RWPE2 (cell line): ENCODE measurements around the gene HPN.

Experiments used
- ATAC-seq: fragments of 200-7000 bp; cut with Tn5 transposase; 3 replicates; pipeline ENCODE4 v1.9.1; 2021; ENCODE audit warnings: low read depth
- DNase-seq: peaks from one replicate; pipeline ENCODE4 v3.0.0-alpha.2; 2020; ENCODE audit warnings: low spot score
- H3K27ac ChIP-seq: fragments of 450-650 bp; 2 replicates; pipeline ENCODE4 v1.5.1; 2017; ENCODE audit warnings: mild to moderate bottlenecking; ENCODE audit not compliant: poor library complexity, severe bottlenecking
- H3K27me3 ChIP-seq: fragments of 250-450 bp; sonication (Bioruptor Pico); 2 replicates; pipeline ENCODE4 v1.5.1; 2021; ENCODE audit warnings: mild to moderate bottlenecking, moderate library complexity; ENCODE audit not compliant: insufficient read depth, poor library complexity, severe bottlenecking
- H3K36me3 ChIP-seq: fragments of 250-450 bp; sonication (Bioruptor Pico); 2 replicates; pipeline ENCODE4 v1.5.1; 2020; ENCODE audit warnings: low read depth, mild to moderate bottlenecking, moderate library complexity
- H3K4me1 ChIP-seq: fragments of 250-450 bp; sonication (Bioruptor Pico); 2 replicates; pipeline ENCODE4 v1.5.1; 2021; ENCODE audit warnings: mild to moderate bottlenecking, moderate library complexity; ENCODE audit not compliant: insufficient read depth, poor library complexity, severe bottlenecking
- H3K4me3 ChIP-seq: fragments of 250-450 bp; sonication (Bioruptor Pico); 2 replicates; pipeline ENCODE4 v1.5.1; 2021; ENCODE audit warnings: mild to moderate bottlenecking, moderate library complexity; ENCODE audit not compliant: severe bottlenecking
- H3K9me3 ChIP-seq: fragments of 250-450 bp; sonication (Bioruptor Pico); 2 replicates; pipeline ENCODE4 v1.5.1; 2021; ENCODE audit warnings: mild to moderate bottlenecking, moderate library complexity; ENCODE audit not compliant: severe bottlenecking
- CTCF ChIP-seq: fragments of 450-650 bp; IDR thresholded peaks from one replicate; pipeline ENCODE4 v1.5.1; 2017; ENCODE audit warnings: mild to moderate bottlenecking, moderate library complexity; ENCODE audit not compliant: poor library complexity, severe bottlenecking

Gene HPN

DNA sequence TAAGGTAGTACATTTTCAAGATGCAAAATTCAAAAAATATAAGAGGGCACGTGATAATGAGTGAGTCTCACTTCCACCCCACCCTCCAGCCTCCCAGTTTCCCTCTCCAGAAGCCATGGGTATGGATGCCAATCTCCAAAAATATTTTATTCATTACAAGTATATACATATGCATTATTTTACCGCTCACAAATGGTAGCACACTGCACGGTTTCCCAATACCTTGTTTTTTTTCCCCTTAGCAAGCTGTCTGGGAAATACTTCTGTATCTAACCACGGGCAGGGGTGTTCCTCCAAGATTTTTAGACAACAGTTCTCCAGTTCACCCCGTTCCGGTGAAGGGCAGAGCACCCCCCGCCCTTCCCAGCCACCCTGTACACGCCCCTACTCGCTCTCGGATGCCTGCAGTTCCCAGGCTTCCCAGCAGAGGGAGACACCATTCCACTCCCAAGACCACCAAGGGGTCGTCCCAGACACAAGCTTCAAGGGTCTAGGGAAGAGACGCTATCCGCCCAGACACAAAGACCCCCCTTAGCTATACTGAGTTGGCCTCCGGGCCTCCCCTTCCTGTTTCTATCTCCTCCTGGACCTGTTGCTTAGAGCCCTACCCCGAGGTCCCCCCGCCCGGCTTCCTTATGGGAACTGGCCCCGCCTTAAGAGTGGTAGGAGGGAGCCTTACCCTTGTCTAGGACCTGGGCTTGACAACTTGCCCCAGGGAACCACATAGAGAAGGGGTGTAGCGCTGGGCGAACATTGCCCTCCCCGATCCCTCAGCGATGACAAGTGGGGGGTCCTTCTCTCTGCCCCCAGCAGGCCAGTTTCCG is 73.0 kb downstream of the HPN start:
- Histone ChIP-seq H3K4me3 (peak overlapping the region; percentile 44), H3K27ac (peak overlapping the region; percentile 92)
- no peak for DNase-seq

DNA sequence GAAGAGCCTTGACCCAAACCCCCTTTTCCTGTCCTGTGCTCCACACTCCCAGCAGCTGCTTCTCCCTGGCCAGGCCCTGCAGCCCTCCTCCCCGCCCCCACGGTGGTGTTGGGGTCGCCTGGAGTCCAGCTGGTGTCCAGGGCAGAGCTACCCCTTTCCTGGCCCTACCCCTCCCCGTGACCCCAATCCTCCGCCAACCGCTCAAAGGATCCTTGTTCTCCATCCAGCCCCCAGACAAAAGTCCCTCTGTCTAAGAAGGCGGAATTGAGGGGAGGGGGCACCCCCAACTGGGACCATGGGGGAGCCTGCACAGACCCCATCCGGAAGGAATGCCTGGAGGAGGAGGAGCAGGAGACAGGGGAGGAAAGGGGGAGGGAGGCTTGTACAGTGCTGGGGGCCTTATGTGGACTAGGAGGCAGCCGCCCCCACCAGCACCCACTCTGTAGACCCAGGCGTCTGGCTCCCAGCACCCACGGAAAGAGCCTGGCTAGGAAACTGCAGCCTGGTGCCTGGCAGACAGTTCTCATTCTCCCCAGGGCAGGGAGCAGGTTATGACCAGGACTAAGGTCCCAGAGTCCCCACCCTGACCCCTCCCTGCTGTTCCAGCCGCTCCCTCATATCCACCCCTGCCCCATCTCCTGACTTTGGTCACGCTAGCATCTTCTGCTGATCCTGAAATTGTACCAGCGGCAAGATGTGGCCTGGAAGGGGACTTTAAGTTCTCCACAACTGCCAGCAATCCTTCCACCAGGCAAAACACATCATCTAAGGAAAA is 73.8 kb downstream of the HPN start, which contains the start of gene FXYD3:
TSS of gene FXYD3 (plus strand) at position 647 of the 775 bp plus-strand sequence. CDS start 3,554 bp downstream, outside the sequence.
- TF ChIP-seq CTCF = no peak
- ATAC-seq (peak; percentile 5; the same call in 2 of the 3 replicates), DNase-seq (no peak)
- peak within 1 kb of the TSS; percentile 44 for H3K4me3 ChIP-seq
- peak within 1 kb of the TSS; percentile 92 for H3K27ac ChIP-seq
- peaks cover 12% of the 10 kb centered on the region for H3K36me3 ChIP-seq
- H3K4me1 ChIP-seq = peaks cover 10% of the 10 kb centered on the region
- no peaks in the 10 kb centered on the region for H3K9me3 ChIP-seq
- H3K27me3 ChIP-seq = no peaks in the 10 kb centered on the region

More for the DNA sequence above, 73.0 kb downstream of the HPN start:
- Histone ChIP-seq H3K9me3 (no peaks in the 10 kb centered on the region), H3K4me1 (peaks cover 4% of the 10 kb centered on the region), H3K36me3 (peaks cover 6% of the 10 kb centered on the region; the same call in 1 of the 2 replicates), H3K27me3 (no peaks in the 10 kb centered on the region)
- ATAC-seq = peak; percentile 65
- TF ChIP-seq CTCF = peak; percentile 95
